ENCODE data around the gene BRD4.

BRD4 gene

GRCh38 chr19:15248648-15249527 is 83.5 kb downstream of the BRD4 start:
- DNase-seq (ENCODE audit: low spot score), result peak; percentile 97

GRCh38 chr19:15248106-15248505 is 84.2 kb downstream of the BRD4 start:
- DNase-seq (ENCODE audit: low spot score), result no peak

- no peak for DNase-seq (ENCODE audit: low spot score)
Observed at GRCh38 chr19:15247107-15248014, 85.0 kb downstream of the BRD4 start.

GRCh38 chr19:15246198-15246481 is 86.2 kb downstream of the BRD4 start:
- no peak for DNase-seq (ENCODE audit: low spot score)

- no peak for DNase-seq (ENCODE audit: low spot score)
Observed at GRCh38 chr19:15245370-15246197, 86.8 kb downstream of the BRD4 start.

- no peak for DNase-seq (ENCODE audit: low spot score)
Observed at GRCh38 chr19:15244808-15245207, 87.5 kb downstream of the BRD4 start.

GRCh38 chr19:15244106-15244803 is 88.1 kb downstream of the BRD4 start:
- DNase-seq (ENCODE audit: low spot score), result no peak

GRCh38 chr19:15243236-15243957 is 88.9 kb downstream of the BRD4 start:
- no peak for DNase-seq (ENCODE audit: low spot score)

GRCh38 chr19:15241259-15241910 is 91.0 kb downstream of the BRD4 start:
- no peak for DNase-seq (ENCODE audit: low spot score)

- DNase-seq (ENCODE audit: low spot score), result no peak
Observed at GRCh38 chr19:15240515-15240914, 91.8 kb downstream of the BRD4 start.

- no peak for DNase-seq (ENCODE audit: low spot score)
Observed at GRCh38 chr19:15239337-15239949, 92.9 kb downstream of the BRD4 start.

GRCh38 chr19:15238639-15239155 is 93.6 kb downstream of the BRD4 start:
- no peak for DNase-seq (ENCODE audit: low spot score)

- no peak for DNase-seq (ENCODE audit: low spot score)
Observed at GRCh38 chr19:15237759-15238638, 94.3 kb downstream of the BRD4 start.

- DNase-seq (ENCODE audit: low spot score), result no peak
Observed at GRCh38 chr19:15236886-15237285, 95.5 kb downstream of the BRD4 start.

- DNase-seq (ENCODE audit: low spot score), result no peak
Observed at GRCh38 chr19:15235781-15236180, 96.6 kb downstream of the BRD4 start.

- DNase-seq (ENCODE audit: low spot score), result no peak
Observed at GRCh38 chr19:15234431-15235130, 97.8 kb downstream of the BRD4 start.

- DNase-seq (ENCODE audit: low spot score), result no peak
Observed at GRCh38 chr19:15231271-15231670, 101.1 kb downstream of the BRD4 start.

- DNase-seq (ENCODE audit: low spot score), result no peak
Observed at GRCh38 chr19:15227261-15227660, 105.1 kb downstream of the BRD4 start.
